A549 (cell line): Measurements from ENCODE around the gene HOXD11.

ENCODE experiments used
- CTCF ChIP-seq: fragments of >200 bp; sonication (Bioruptor Twin); formaldehyde crosslinking; IDR thresholded peaks from 3 replicates; pipeline ENCODE4 v1.5.1; 2016
- E2F6 ChIP-seq: IDR thresholded peaks from 2 replicates; pipeline ENCODE4 v1.6.1; 2012; ENCODE audit warnings: low read depth, borderline replicate concordance
- EP300 ChIP-seq, 2 experiments: fragments of >200 bp; sonication (Bioruptor Twin); formaldehyde crosslinking; IDR thresholded peaks; 2 replicates in 1 of 2; 3 replicates in 1 of 2; pipeline ENCODE4 v1.6.1; 2016 to 2017
- KDM1A ChIP-seq: fragments of 200-600 bp; sonication (generic); IDR thresholded peaks from 2 replicates; pipeline ENCODE4 v1.6.1; 2016; ENCODE audit warnings: low read depth, mild to moderate bottlenecking
- MYC ChIP-seq: IDR thresholded peaks from 2 replicates; pipeline ENCODE4 v1.6.1; 2012; ENCODE audit warnings: mild to moderate bottlenecking, inconsistent platforms, low read length, improper control_type of control experiment, borderline replicate concordance
- PHF8 ChIP-seq: fragments of 200-600 bp; sonication (generic); IDR thresholded peaks from 2 replicates; pipeline ENCODE4 v1.6.1; 2016; ENCODE audit warnings: low read depth, mild to moderate bottlenecking, antibody characterized with exemption, moderate library complexity, borderline replicate concordance
- POLR2A ChIP-seq: IDR thresholded peaks from 2 replicates; pipeline ENCODE4 v1.6.1; 2012; ENCODE audit warnings: mild to moderate bottlenecking, low read length
- POLR2AphosphoS2 ChIP-seq: conservative IDR thresholded peaks from 2 replicates; pipeline ENCODE4 v1.6.1; 2012; ENCODE audit warnings: low read length, improper control_type of control experiment, inconsistent platforms
- SMC3 ChIP-seq: fragments of >200 bp; sonication (Bioruptor Twin); formaldehyde crosslinking; IDR thresholded peaks from 3 replicates; pipeline ENCODE4 v1.6.1; 2018; ENCODE audit warnings: inconsistent platforms
- ZNF302 ChIP-seq: fragments of 250-450 bp; sonication (Bioruptor Pico); IDR thresholded peaks from 2 replicates; pipeline ENCODE4 v1.9.0; 2021; ENCODE audit warnings: inconsistent platforms, mild to moderate bottlenecking, moderate library complexity

- TF ChIP-seq POLR2A (no peak), SMC3 (no peak), CTCF (no peak), MYC (no peak), KDM1A (no peak), EP300 (IDR thresholded peaks at IDR 0.05) (0 out of 5 replicates have a peak, but pooled peaks of 1 of the 2 experiments have one; percentile 27), ZNF302 (CRISPR knock-in tag) (no peak), POLR2AphosphoS2 (no peak), PHF8 (no peak), E2F6 (no peak)
Measured at GRCh38 chr2:176103742-176104315, 3.3 kb upstream of the HOXD11 start.
